Fibroblast of lung (primary cell): ENCODE data around the gene RBM28. TPM values are rescaled to one million over a fixed set of nuclear protein-coding genes. Genes with fewer than 3 reads are reported as not detected.

ENCODE experiments used
- DNase-seq, 2 donors: peaks; one replicate each; pipeline versions ENCODE4 v3.0.0 to v3.0.0-alpha.2; 2010; ENCODE audit warnings: low read depth in 2 of 2
- H2AFZ ChIP-seq: 2 replicates; pipeline ENCODE4 v1.5.1; 2012; ENCODE audit warnings: low read length, control low read depth, inconsistent platforms
- H3K27ac ChIP-seq: 2 replicates; pipeline ENCODE4 v1.5.1; 2011; ENCODE audit warnings: low read length, control low read depth; ENCODE audit not compliant: insufficient read depth
- H3K27me3 ChIP-seq: 2 replicates; pipeline ENCODE4 v1.5.1; 2011; ENCODE audit warnings: mild to moderate bottlenecking, low read length; ENCODE audit not compliant: control insufficient read depth, insufficient read depth
- H3K36me3 ChIP-seq: 2 replicates; pipeline ENCODE4 v1.5.1; 2011; ENCODE audit warnings: low read length; ENCODE audit not compliant: control insufficient read depth, insufficient read depth
- H3K4me1 ChIP-seq: 2 replicates; pipeline ENCODE4 v1.5.1; 2011; ENCODE audit warnings: low read length; ENCODE audit not compliant: control insufficient read depth, insufficient read depth; ENCODE audit errors: extremely low read depth
- H3K4me2 ChIP-seq: 2 replicates; pipeline ENCODE4 v1.5.1; 2011; ENCODE audit warnings: low read length, control low read depth; ENCODE audit not compliant: insufficient read depth; ENCODE audit errors: extremely low read depth
- H3K4me3 ChIP-seq, 4 experiments: fragments of 200-600 bp in 1 of 4; sonication (generic) in 1 of 4; replicated peaks in 1 of 4; 2 replicates each; pipeline ENCODE4 v1.5.1; 2011 to 2016; ENCODE audit warnings: low read length in 4 of 4, low read depth in 3 of 4, mild to moderate bottlenecking in 3 of 4, control low read depth in 2 of 4, inconsistent platforms in 1 of 4, mixed read lengths in 1 of 4; ENCODE audit not compliant: insufficient read depth in 1 of 4; ENCODE audit errors: control extremely low read depth in 1 of 4
- H3K79me2 ChIP-seq: 2 replicates; pipeline ENCODE4 v1.5.1; 2012; ENCODE audit warnings: mild to moderate bottlenecking, low read length, inconsistent platforms; ENCODE audit not compliant: control insufficient read depth, insufficient read depth
- H3K9ac ChIP-seq: 2 replicates; pipeline ENCODE4 v1.5.1; 2011; ENCODE audit warnings: mild to moderate bottlenecking, low read length, control low read depth; ENCODE audit not compliant: insufficient read depth
- H3K9me3 ChIP-seq: 2 replicates; pipeline ENCODE4 v1.5.1; 2012; ENCODE audit warnings: low read depth, low read length; ENCODE audit not compliant: control insufficient read depth, insufficient read depth
- H4K20me1 ChIP-seq: 2 replicates; pipeline ENCODE4 v1.5.1; 2011; ENCODE audit warnings: low read length; ENCODE audit not compliant: control insufficient read depth, insufficient read depth; ENCODE audit errors: extremely low read depth
- CTCF ChIP-seq, 2 donors: IDR thresholded peaks in 1 of 2; conservative IDR thresholded peaks in 1 of 2; 1 replicate in 1 of 2; 2 replicates in 1 of 2; pipeline ENCODE4 v1.5.1; 2011 to 2012; ENCODE audit warnings: low read length in 2 of 2, control low read depth in 1 of 2, inconsistent platforms in 1 of 2, low read depth in 1 of 2, mild to moderate bottlenecking in 1 of 2
- EZH2 ChIP-seq: IDR thresholded peaks from 2 replicates; pipeline ENCODE4 v1.5.1; 2012; ENCODE audit warnings: low read length, control low read depth, mild to moderate bottlenecking; ENCODE audit errors: missing control alignments
- polyA plus RNA-seq, 2 donors: library from polyadenylated mRNA; depleted of rRNA in 1 of 2; stranded (reverse) in 1 of 2; unstranded in 1 of 2; fragments of >200 nt; gene quantifications; 2 replicates each; pipeline ENCODE4 v1.2.1, GENCODE V29; 2011 to 2012; ENCODE audit warnings: missing spikeins in 1 of 2
- total RNA-seq: library from RNA; depleted of rRNA; stranded (reverse); fragments of >200 nt; gene quantifications from 2 replicates; pipeline ENCODE4 v1.2.1, GENCODE V29; 2014

Gene RBM28
- total and polyA plus RNA-seq, 2 donors (not counting 1 experiment from before 2014, with no cell fraction given): 11.2 to 22.9 TPM

- Histone ChIP-seq H3K79me2 (no peaks in the 10 kb centered on the region), H3K9me3 (no peaks in the 10 kb centered on the region), H3K27ac (no peak overlapping the region), H3K36me3 (no peaks in the 10 kb centered on the region), H2AFZ (no peak overlapping the region), H3K4me3 (no peak overlapping the region), H4K20me1 (no peaks in the 10 kb centered on the region), H3K4me2 (no peak overlapping the region), H3K27me3 (peaks cover 5% of the 10 kb centered on the region), H3K9ac (no peak overlapping the region), H3K4me1 (peaks cover 5% of the 10 kb centered on the region)
- no peak for DNase-seq
- TF ChIP-seq CTCF (conservative IDR thresholded peaks at IDR 0.05 in 1 of 2, IDR thresholded peaks at IDR 0.05 in 1 of 2; ENCODE audit: low read depth in 1 of 2, low read length in 2 of 2) (no peak), EZH2 (no peak)
Measured at GRCh38 chr7:128265906-128266300, 77.8 kb downstream of the RBM28 start.

GRCh38 chr7:128265156-128265905, 78.4 kb downstream of the RBM28 start:
- H3K36me3 ChIP-seq: no peaks in the 10 kb centered on the region
- no peak overlapping the region for H2AFZ ChIP-seq
- no peaks in the 10 kb centered on the region for H3K9me3 ChIP-seq
- peaks cover 5% of the 10 kb centered on the region for H3K4me1 ChIP-seq
- no peak for TF ChIP-seq EZH2
- no peak for TF ChIP-seq CTCF (conservative IDR thresholded peaks at IDR 0.05 in 1 of 2, IDR thresholded peaks at IDR 0.05 in 1 of 2; ENCODE audit: low read depth in 1 of 2, low read length in 2 of 2)
- DNase-seq: no peak
- no peak overlapping the region for H3K9ac ChIP-seq
- H3K4me2 ChIP-seq: no peak overlapping the region
- H3K79me2 ChIP-seq: no peaks in the 10 kb centered on the region
- no peak overlapping the region for H3K27ac ChIP-seq
- no peaks in the 10 kb centered on the region for H4K20me1 ChIP-seq
- peaks cover 2% of the 10 kb centered on the region for H3K27me3 ChIP-seq
- H3K4me3 ChIP-seq: no peak overlapping the region

- Histone ChIP-seq H3K27ac (no peak overlapping the region), H4K20me1 (no peaks in the 10 kb centered on the region), H3K4me3 (no peak overlapping the region), H2AFZ (no peak overlapping the region), H3K36me3 (no peaks in the 10 kb centered on the region), H3K4me1 (peaks cover 5% of the 10 kb centered on the region), H3K9me3 (no peaks in the 10 kb centered on the region), H3K79me2 (no peaks in the 10 kb centered on the region), H3K27me3 (peaks cover 2% of the 10 kb centered on the region), H3K9ac (no peak overlapping the region), H3K4me2 (no peak overlapping the region)
- no peak for DNase-seq
- no peak for TF ChIP-seq EZH2
- no peak for TF ChIP-seq CTCF (conservative IDR thresholded peaks at IDR 0.05 in 1 of 2, IDR thresholded peaks at IDR 0.05 in 1 of 2; ENCODE audit: low read depth in 1 of 2, low read length in 2 of 2)
Measured at GRCh38 chr7:128264477-128264876, 79.2 kb downstream of the RBM28 start.
